Right lobe of liver (tissue), 6 donors: Measurements from ENCODE around the gene ZNF440. TPM values are rescaled to one million over a fixed set of nuclear protein-coding genes. Genes with fewer than 3 reads are reported as not detected.

ENCODE experiments used
- ATAC-seq, 4 donors: fragments of 200-7000 bp; cut with Tn5 transposase; one replicate each; pipeline ENCODE4 v1.9.1; 2020; ENCODE audit warnings: mild to moderate bottlenecking in 4 of 4, moderate library complexity in 4 of 4
- DNase-seq, 3 donors: peaks; one replicate each; pipeline ENCODE4 v3.0.0-alpha.2; 2020
- H3K27ac ChIP-seq, 3 donors: fragments of 200-600 bp; one replicate each; pipeline ENCODE4 v1.8.0; 2022
- H3K27me3 ChIP-seq, 2 donors: fragments of 200-600 bp; one replicate each; pipeline ENCODE4 v1.8.0; 2022
- H3K36me3 ChIP-seq, 4 donors: fragments of 200-600 bp; sonication (generic) in 1 of 4; one replicate each; pipeline versions ENCODE4 v1.5.1 to v1.8.0; 2017 to 2022; ENCODE audit warnings: control low read depth in 1 of 4
- H3K4me1 ChIP-seq, 4 donors: fragments of 200-600 bp; sonication (generic) in 1 of 4; one replicate each; pipeline versions ENCODE4 v1.5.1 to v1.8.0; 2017 to 2022; ENCODE audit warnings: control low read depth in 1 of 4
- H3K4me3 ChIP-seq, 3 donors: fragments of 200-600 bp; one replicate each; pipeline ENCODE4 v1.8.0; 2022
- H3K9me3 ChIP-seq, 4 donors: fragments of 200-600 bp; sonication (generic) in 1 of 4; one replicate each; pipeline versions ENCODE4 v1.5.1 to v1.8.0; 2017 to 2022; ENCODE audit warnings: control low read depth in 1 of 4
- CTCF ChIP-seq, 4 donors: fragments of 200-600 bp in 3 of 4; fragments of 450-650 bp in 1 of 4; IDR thresholded peaks; one replicate each; pipeline versions ENCODE4 v1.5.1 to v1.8.0; 2016 to 2022; ENCODE audit warnings: antibody characterized with exemption in 4 of 4, mild to moderate bottlenecking in 2 of 4
- POLR2A ChIP-seq: fragments of 450-650 bp; IDR thresholded peaks from one replicate; pipeline ENCODE4 v1.6.1; 2017; ENCODE audit warnings: antibody characterized with exemption, mild to moderate bottlenecking
- WGBS: methylation state at CpG from one replicate; pipeline ENCODE4 v1.1.6; 2018; ENCODE audit warnings: low coverage, low lambda C conversion rate; ENCODE audit not compliant: insufficient coverage; ENCODE audit errors: missing lambda C conversion rate; 5-methylcytosine and 5-hydroxymethylcytosine counted together
- intact Hi-C, 2 donors: fragments of 100-400 bp; cut with DNase I; formaldehyde crosslinking; loops; one replicate each; pipeline versions ENCODE4 v1.11.2 to v1.14.1; 2022
- total RNA-seq, 6 experiments: library from RNA; depleted of rRNA in 2 of 6; stranded (reverse); fragments of >200 nt in 2 of 6; fragmentation: NEBNext Ultra II Directional in 3 of 6; extraction: Animal tissue kit (Norgen Biotek cat#: 25700) in 3 of 6; gene quantifications; one replicate each; pipeline versions ENCODE4 v1.1.0 to v1.2.4, GENCODE V29; 2016 to 2023
- donor health status: DM: no; HTN: yes; CAD: no.
- donor health status: DM: no; HTN: no; CAD: no.
- donor health status: DM: no; HTN: no; CAD: no.
- donor health status: DM: no; HTN: yes; CAD: no.
- donor health status: DM: no; HTN: yes; CAD: no.

Gene ZNF440
- total RNA-seq, 6 experiments from 2014 or later = 2.0 to 5.6 (median 3.7) TPM

- intact Hi-C loops = loop anchor here in 1 of 2 donors (10.0 kb wide), 2 partner anchors 104 to 264 kb away; partner anchors contain the start of gene ZNF20
- Histone ChIP-seq H3K27ac (no peak overlapping the region), H3K36me3 (no peaks in the 10 kb centered on the region), H3K4me1 (no peaks in the 10 kb centered on the region), H3K9me3 (no peaks in the 10 kb centered on the region), H3K4me3 (no peak overlapping the region), H3K27me3 (no peaks in the 10 kb centered on the region)
- no peak for ATAC-seq
- WGBS = 75% methylated on average over 9 of the region's 12 CpGs
- TF ChIP-seq POLR2A (no peak), CTCF (IDR thresholded peaks at IDR 0.05) (no peak)
- no peak for DNase-seq
Measured at GRCh38 chr19:11880598-11880997, 66.5 kb downstream of the ZNF440 start.

- ATAC-seq (peak; percentile 94 to 98 (median 95)), DNase-seq (peak in 2 of 3 donors; percentile 37 to 65)
- intact Hi-C loops = loop anchor here in 1 of 2 donors (10.0 kb wide), 2 partner anchors 104 to 264 kb away; partner anchors contain the start of gene ZNF20
- no peak overlapping the region for H3K27ac ChIP-seq
- TF ChIP-seq CTCF (IDR thresholded peaks at IDR 0.05) = peak; percentile 72 to 79 (median 77)
- TF ChIP-seq POLR2A = no peak
- no peaks in the 10 kb centered on the region for H3K4me1 ChIP-seq
- no peak overlapping the region for H3K4me3 ChIP-seq
- WGBS = 15% methylated on average over 10 of the region's 10 CpGs
- H3K9me3 ChIP-seq = no peaks in the 10 kb centered on the region
- no peaks in the 10 kb centered on the region for H3K36me3 ChIP-seq
- no peaks in the 10 kb centered on the region for H3K27me3 ChIP-seq
Measured at GRCh38 chr19:11881151-11881800, 67.2 kb downstream of the ZNF440 start.

- 37% methylated on average over 2 of the region's 2 CpGs for WGBS
- ATAC-seq (no peak), DNase-seq (no peak)
- H3K27ac ChIP-seq = no peak overlapping the region
- H3K9me3 ChIP-seq = no peaks in the 10 kb centered on the region
- TF ChIP-seq CTCF (IDR thresholded peaks at IDR 0.05) = no peak
- TF ChIP-seq POLR2A = no peak
- intact Hi-C loops = loop anchor here in 1 of 2 donors (10.0 kb wide), 2 partner anchors 102 to 262 kb away; partner anchors contain the start of gene ZNF20
- no peaks in the 10 kb centered on the region for H3K36me3 ChIP-seq
- no peak overlapping the region for H3K4me3 ChIP-seq
- H3K27me3 ChIP-seq = no peaks in the 10 kb centered on the region
- no peaks in the 10 kb centered on the region for H3K4me1 ChIP-seq
Measured at GRCh38 chr19:11882606-11883005, 68.5 kb downstream of the ZNF440 start.

Other genes starting within 250 kb of the ZNF440 start
- 10 to 100 TPM; 10.4 to 28.5 (median 21.5) TPM for gene ACP5, start 236.6 kb upstream of the ZNF440 start, total RNA-seq
- gene ZNF627, start 216.8 kb upstream of the ZNF440 start, total RNA-seq = 1 to 10 TPM; 2.7 to 5.4 (median 4.6) TPM
- gene ZNF823, start 75.3 kb upstream of the ZNF440 start, total RNA-seq = 1 to 10 TPM; 2.9 to 5.1 (median 3.4) TPM
- 1 to 10 TPM; 2.6 to 4.4 (median 3.2) TPM for gene ZNF441, start 47.3 kb upstream of the ZNF440 start, total RNA-seq
- gene ZNF491, start 15.8 kb upstream of the ZNF440 start, total RNA-seq = 1 to 10 TPM in 2 of 6 experiments, under 1 TPM in 4; 0.37 to 1.3 (median 0.98) TPM
- 1 to 10 TPM in 2 of 6 experiments, under 1 TPM in 4; 0.43 to 1.3 (median 0.66) TPM for gene ZNF439, start 34.5 kb downstream of the ZNF440 start, total RNA-seq
- gene ZNF69, start 73.5 kb downstream of the ZNF440 start, total RNA-seq = 1 to 10 TPM; 6.1 to 10.0 (median 9.2) TPM
- 1 to 10 TPM; 5.1 to 7.6 (median 5.5) TPM for gene ZNF700, start 110.8 kb downstream of the ZNF440 start, total RNA-seq
- gene ZNF763, start 150.8 kb downstream of the ZNF440 start, total RNA-seq = 1 to 10 TPM in 2 of 6 experiments, under 1 TPM in 4; 0.25 to 2.6 (median 0.70) TPM
- gene ZNF433, start 221.4 kb downstream of the ZNF440 start, total RNA-seq = 1 to 10 TPM; 1.1 to 7.4 (median 2.5) TPM
- under 1 TPM in 4 of 6 experiments, not detected in 2; 0.29 to 0.32 (median 0.31) TPM for gene ZNF878, start 238.7 kb downstream of the ZNF440 start, total RNA-seq